Right lobe of liver (tissue), 4 donors: ENCODE data around the gene CDH23.

ENCODE experiments used
- POLR2A ChIP-seq: fragments of 450-650 bp; IDR thresholded peaks from one replicate; pipeline ENCODE4 v1.6.1; 2017; ENCODE audit warnings: antibody characterized with exemption, mild to moderate bottlenecking
- TF ChIP-seq, protein P1 (sequence below), 4 donors: fragments of 200-600 bp in 3 of 4; fragments of 450-650 bp in 1 of 4; IDR thresholded peaks; one replicate each; pipeline versions ENCODE4 v1.5.1 to v1.8.0; 2016 to 2022; ENCODE audit warnings: antibody characterized with exemption in 4 of 4, mild to moderate bottlenecking in 2 of 4
- donor health status: DM: no; HTN: no; CAD: no.
- donor health status: DM: no; HTN: no; CAD: no.
- donor health status: DM: no; HTN: yes; CAD: no.

DNA sequence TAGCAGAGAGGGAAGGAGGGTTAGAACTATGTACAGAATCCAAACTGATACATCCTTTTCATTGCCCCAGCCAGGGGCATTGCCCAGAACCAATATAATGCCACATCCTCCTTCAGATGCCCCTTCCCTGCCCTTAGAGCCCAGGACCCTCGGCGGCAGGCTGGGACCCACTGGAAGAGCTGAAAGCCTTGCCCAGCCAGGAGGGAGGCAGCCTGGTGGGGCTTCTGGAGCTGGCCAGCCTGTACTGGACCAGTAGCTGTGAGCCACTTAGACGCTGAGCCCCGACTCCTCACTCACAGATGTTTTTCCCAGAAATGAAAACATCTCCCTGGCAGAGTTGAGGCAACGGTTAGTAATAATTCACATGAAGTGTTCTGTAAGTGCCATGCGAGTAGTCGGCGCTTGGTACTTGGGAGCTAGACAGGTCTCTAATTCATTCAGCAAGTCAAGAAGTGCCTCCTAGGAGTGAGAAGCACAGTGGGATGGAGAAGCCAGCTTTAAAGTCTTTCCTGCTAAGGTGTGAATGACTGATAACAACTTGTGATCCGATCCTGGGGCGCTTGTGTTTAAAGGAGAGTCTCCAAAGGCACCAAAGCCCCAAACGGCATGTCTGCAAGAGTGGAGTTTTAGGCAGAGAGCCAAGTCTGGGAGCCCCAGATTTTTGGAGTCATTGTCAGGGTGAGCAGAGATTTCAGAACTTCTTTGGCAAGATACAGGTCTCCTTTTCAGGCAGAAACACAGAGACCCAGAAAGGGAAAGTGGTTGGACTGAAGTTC is 366.8 kb downstream of the CDH23 start:
- TF ChIP-seq POLR2A, result no peak
- TF ChIP-seq, protein P1, sequence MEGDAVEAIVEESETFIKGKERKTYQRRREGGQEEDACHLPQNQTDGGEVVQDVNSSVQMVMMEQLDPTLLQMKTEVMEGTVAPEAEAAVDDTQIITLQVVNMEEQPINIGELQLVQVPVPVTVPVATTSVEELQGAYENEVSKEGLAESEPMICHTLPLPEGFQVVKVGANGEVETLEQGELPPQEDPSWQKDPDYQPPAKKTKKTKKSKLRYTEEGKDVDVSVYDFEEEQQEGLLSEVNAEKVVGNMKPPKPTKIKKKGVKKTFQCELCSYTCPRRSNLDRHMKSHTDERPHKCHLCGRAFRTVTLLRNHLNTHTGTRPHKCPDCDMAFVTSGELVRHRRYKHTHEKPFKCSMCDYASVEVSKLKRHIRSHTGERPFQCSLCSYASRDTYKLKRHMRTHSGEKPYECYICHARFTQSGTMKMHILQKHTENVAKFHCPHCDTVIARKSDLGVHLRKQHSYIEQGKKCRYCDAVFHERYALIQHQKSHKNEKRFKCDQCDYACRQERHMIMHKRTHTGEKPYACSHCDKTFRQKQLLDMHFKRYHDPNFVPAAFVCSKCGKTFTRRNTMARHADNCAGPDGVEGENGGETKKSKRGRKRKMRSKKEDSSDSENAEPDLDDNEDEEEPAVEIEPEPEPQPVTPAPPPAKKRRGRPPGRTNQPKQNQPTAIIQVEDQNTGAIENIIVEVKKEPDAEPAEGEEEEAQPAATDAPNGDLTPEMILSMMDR (IDR thresholded peaks at IDR 0.05), result no peak
